Endodermal cell (in vitro differentiated cells): Measurements from ENCODE around the gene MT1H. TPM values are rescaled to one million over a fixed set of nuclear protein-coding genes. Genes with fewer than 3 reads are reported as not detected.
"Not testable (repeated sequence)": the region's sequence is repeated elsewhere in the genome, so short reads cannot be mapped to it uniquely, and the experiment has no call there.

Source experiments
- DNase-seq: peaks from one replicate; pipeline ENCODE4 v3.0.0-alpha.2; 2017
- H3K27ac ChIP-seq: 2 replicates; pipeline ENCODE4 v1.5.1; 2013; ENCODE audit warnings: mild to moderate bottlenecking, low read depth, low read length, moderate library complexity
- H3K27me3 ChIP-seq: 2 replicates; pipeline ENCODE4 v1.6.1; 2013; ENCODE audit warnings: mild to moderate bottlenecking, low read length, moderate library complexity; ENCODE audit not compliant: insufficient read depth, control insufficient read depth, poor library complexity, severe bottlenecking
- H3K36me3 ChIP-seq: 2 replicates; pipeline ENCODE4 v1.7.0; 2013; ENCODE audit warnings: mild to moderate bottlenecking, low read length, moderate library complexity; ENCODE audit not compliant: control insufficient read depth, insufficient read depth
- H3K4me1 ChIP-seq: one replicate; pipeline ENCODE4 v1.7.0; 2013; ENCODE audit warnings: low read length; ENCODE audit not compliant: control insufficient read depth, insufficient read depth
- H3K4me3 ChIP-seq: 2 replicates; pipeline ENCODE4 v1.5.1; 2013; ENCODE audit warnings: mild to moderate bottlenecking, low read length, moderate library complexity
- H3K9ac ChIP-seq: 2 replicates; pipeline ENCODE4 v1.6.1; 2013; ENCODE audit warnings: mild to moderate bottlenecking, low read length, moderate library complexity; ENCODE audit not compliant: poor library complexity, severe bottlenecking; ENCODE audit errors: extremely low read depth
- H3K9me3 ChIP-seq: 2 replicates; pipeline ENCODE4 v1.6.1; 2013; ENCODE audit warnings: mild to moderate bottlenecking, low read length, moderate library complexity; ENCODE audit not compliant: control insufficient read depth
- H3K27ac Mint-ChIP-seq: 2 replicates; pipeline ENCODE4 v1.8.0; 2020; ENCODE audit warnings: mixed read lengths
- H3K27me3 Mint-ChIP-seq: 2 replicates; pipeline ENCODE4 v1.8.0; 2021; ENCODE audit warnings: mild to moderate bottlenecking, mixed read lengths; ENCODE audit not compliant: insufficient read depth
- H3K36me3 Mint-ChIP-seq: 2 replicates; pipeline ENCODE4 v1.8.0; 2020; ENCODE audit warnings: low read depth, mixed read lengths
- H3K4me1 Mint-ChIP-seq: 2 replicates; pipeline ENCODE4 v1.8.0; 2020; ENCODE audit warnings: mixed read lengths
- H3K4me3 Mint-ChIP-seq: 2 replicates; pipeline ENCODE4 v1.8.0; 2020; ENCODE audit warnings: mild to moderate bottlenecking, moderate library complexity, mixed read lengths
- H3K9me3 Mint-ChIP-seq: 2 replicates; pipeline ENCODE4 v1.8.0; 2020; ENCODE audit warnings: mild to moderate bottlenecking, mixed read lengths
- WGBS, 2 experiments: methylation state at CpG; one replicate each; pipeline versions ENCODE4 v1.1.5 to v1.1.7; 2013; ENCODE audit warnings: missing lambda C conversion rate in 2 of 2, mixed read lengths in 1 of 2; ENCODE audit not compliant: insufficient coverage in 1 of 2, insufficient read length in 1 of 2; 5-methylcytosine and 5-hydroxymethylcytosine counted together
- total RNA-seq, 2 donors: library from RNA; stranded (reverse); fragmentation: NEBNext Ultra II Directional in 1 of 2; extraction: Animal tissue kit (Norgen Biotek cat#: 25700) in 1 of 2; gene quantifications; 2 replicates in 1 of 2; 3 replicates in 1 of 2; pipeline ENCODE4 v1.2.1, GENCODE V29; 2021
- TF ChIP-seq, protein P1 (sequence below): fragments of 200-600 bp; sonication (generic); conservative IDR thresholded peaks from 2 replicates; pipeline ENCODE4 v1.5.0; 2021; ENCODE audit warnings: antibody characterized with exemption, mild to moderate bottlenecking

The MT1H gene
- total RNA-seq, 2 donors from 2014 or later, result 1.6 TPM; not detected in 1

DNA sequence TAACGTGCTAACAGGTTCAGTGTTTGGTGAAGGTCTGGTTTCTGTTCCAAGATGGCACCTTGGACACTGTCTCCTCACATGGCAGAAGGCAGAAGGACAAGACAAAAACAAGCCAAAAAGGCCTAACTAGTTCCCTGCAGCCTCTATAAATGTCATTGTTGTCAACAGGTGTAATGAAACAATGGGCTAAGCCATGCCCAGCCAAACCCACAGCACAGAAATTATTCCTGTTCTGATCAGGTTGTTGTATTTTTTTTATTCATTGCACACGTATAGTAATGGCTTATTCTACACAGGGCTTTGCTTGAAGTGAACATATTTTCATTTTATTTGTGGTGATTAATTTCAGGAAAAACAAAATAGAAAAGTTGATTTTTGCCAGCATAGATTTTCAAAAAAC lies 44.2 kb downstream of the MT1H start:
- Histone ChIP-seq H3K9me3 (no peaks in the 10 kb centered on the region), H3K27me3 (no peaks in the 10 kb centered on the region), H3K4me3 (no peak overlapping the region), H3K27ac (no peak overlapping the region), H3K9ac (no peak overlapping the region), H3K36me3 (no peaks in the 10 kb centered on the region), H3K4me1 (no peaks in the 10 kb centered on the region)
- Mint-ChIP-seq H3K9me3 (no peaks in the 10 kb centered on the region), H3K27me3 (peaks cover 7% of the 10 kb centered on the region), H3K36me3 (no peaks in the 10 kb centered on the region), H3K4me3 (no peak overlapping the region), H3K27ac (no peak overlapping the region), H3K4me1 (peaks cover 5% of the 10 kb centered on the region)
- 94 to 100% methylated on average over 1 to 2 of the region's 2 CpGs for WGBS, 2 experiments
- no peak for DNase-seq
- TF ChIP-seq, protein P1, sequence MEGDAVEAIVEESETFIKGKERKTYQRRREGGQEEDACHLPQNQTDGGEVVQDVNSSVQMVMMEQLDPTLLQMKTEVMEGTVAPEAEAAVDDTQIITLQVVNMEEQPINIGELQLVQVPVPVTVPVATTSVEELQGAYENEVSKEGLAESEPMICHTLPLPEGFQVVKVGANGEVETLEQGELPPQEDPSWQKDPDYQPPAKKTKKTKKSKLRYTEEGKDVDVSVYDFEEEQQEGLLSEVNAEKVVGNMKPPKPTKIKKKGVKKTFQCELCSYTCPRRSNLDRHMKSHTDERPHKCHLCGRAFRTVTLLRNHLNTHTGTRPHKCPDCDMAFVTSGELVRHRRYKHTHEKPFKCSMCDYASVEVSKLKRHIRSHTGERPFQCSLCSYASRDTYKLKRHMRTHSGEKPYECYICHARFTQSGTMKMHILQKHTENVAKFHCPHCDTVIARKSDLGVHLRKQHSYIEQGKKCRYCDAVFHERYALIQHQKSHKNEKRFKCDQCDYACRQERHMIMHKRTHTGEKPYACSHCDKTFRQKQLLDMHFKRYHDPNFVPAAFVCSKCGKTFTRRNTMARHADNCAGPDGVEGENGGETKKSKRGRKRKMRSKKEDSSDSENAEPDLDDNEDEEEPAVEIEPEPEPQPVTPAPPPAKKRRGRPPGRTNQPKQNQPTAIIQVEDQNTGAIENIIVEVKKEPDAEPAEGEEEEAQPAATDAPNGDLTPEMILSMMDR, result no peak

DNA sequence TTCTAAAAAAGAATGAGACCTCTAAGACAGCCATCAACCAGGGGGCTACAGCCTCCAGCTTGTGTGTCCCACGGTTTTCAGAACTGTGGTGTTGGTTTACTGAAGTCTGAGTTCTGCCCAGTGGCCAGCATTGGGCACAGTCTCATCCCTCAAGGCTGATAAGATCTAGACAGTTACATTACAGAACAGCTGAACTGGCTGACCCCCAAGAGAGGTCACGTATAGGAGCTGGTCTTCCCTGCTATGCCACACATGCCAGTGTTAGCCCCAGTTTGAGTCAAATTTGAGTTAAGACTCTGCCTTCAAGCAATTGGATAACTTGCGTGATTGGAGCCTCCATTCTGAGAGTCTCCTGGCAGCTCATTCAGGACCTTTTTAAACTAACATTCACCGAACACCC lies 45.5 kb downstream of the MT1H start:
- TF ChIP-seq, protein P1, result peak; percentile 17
- no peaks in the 10 kb centered on the region for H3K36me3 ChIP-seq
- H3K27ac ChIP-seq, result no peak overlapping the region
- Mint-ChIP-seq H3K27me3 (peaks cover 7% of the 10 kb centered on the region), H3K27ac (no peak overlapping the region), H3K9me3 (no peaks in the 10 kb centered on the region), H3K4me3 (no peak overlapping the region), H3K36me3 (no peaks in the 10 kb centered on the region), H3K4me1 (no peaks in the 10 kb centered on the region)
- no peaks in the 10 kb centered on the region for H3K27me3 ChIP-seq
- H3K4me3 ChIP-seq, result no peak overlapping the region
- H3K4me1 ChIP-seq, result no peaks in the 10 kb centered on the region
- 89 to 93% methylated on average over 3 to 4 of the region's 4 CpGs for WGBS, 2 experiments
- no peak for DNase-seq
- no peak overlapping the region for H3K9ac ChIP-seq
- no peaks in the 10 kb centered on the region for H3K9me3 ChIP-seq

DNA sequence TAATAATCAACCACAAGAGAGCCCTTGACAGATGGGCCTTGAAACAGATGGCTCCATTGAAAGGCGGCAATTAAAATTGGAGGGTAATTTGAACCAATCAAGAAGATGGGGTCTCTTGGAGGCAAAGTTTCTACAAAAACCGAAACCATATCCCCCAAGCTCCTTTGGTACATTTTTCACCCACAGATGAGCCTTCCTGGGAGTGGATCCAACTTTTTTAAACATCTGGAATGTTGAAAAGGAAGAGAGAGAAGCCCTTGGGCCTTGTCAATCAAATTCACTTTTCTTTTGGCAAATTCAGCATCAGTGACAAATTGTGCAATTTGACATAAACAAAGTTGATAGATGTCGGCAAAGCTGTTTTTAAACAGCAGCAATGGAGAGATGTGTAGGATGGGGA lies 47.1 kb downstream of the MT1H start:
- H3K36me3 Mint-ChIP-seq, result no peaks in the 10 kb centered on the region
- WGBS, 2 experiments, result 89 to 100% methylated on average over 1 to 3 of the region's 3 CpGs
- no peaks in the 10 kb centered on the region for H3K36me3 ChIP-seq

DNA sequence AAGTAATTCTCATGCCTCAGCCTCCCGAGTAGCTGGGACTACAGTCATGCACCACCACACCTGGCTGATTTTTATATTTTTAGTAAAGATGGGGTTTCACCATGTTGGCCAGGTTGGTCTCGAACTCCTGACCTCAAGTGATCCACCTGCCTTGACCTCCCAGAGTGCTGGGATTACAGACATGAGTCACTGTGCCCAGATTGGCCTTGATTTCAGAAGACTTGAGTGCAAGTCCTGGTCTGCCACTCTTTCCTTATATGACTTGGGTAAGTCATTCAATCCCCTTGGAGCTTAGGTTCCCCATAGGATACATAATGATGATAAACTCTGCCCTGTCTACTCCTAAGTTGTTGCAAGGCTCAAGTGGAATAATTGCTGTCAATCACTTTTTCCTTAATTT lies 47.9 kb downstream of the MT1H start:
- H3K27me3 ChIP-seq, H3K27ac Mint-ChIP-seq, H3K4me3 ChIP-seq, H3K27ac ChIP-seq, H3K27me3 Mint-ChIP-seq, DNase-seq, H3K9me3 ChIP-seq, H3K4me1 ChIP-seq, H3K4me3 Mint-ChIP-seq, H3K9me3 Mint-ChIP-seq, H3K36me3 ChIP-seq, H3K4me1 Mint-ChIP-seq, H3K9ac ChIP-seq, H3K36me3 Mint-ChIP-seq: not testable (repeated sequence)
- 99 to 100% methylated on average over 1 to 2 of the region's 2 CpGs for WGBS, 2 experiments

More for the DNA sequence above, 47.1 kb downstream of the MT1H start:
- Histone ChIP-seq H3K9ac (no peak overlapping the region), H3K4me1 (no peaks in the 10 kb centered on the region), H3K27me3 (no peaks in the 10 kb centered on the region), H3K9me3 (no peaks in the 10 kb centered on the region), H3K4me3 (no peak overlapping the region), H3K27ac (no peak overlapping the region)
- no peak for DNase-seq
- H3K4me1 Mint-ChIP-seq, result no peaks in the 10 kb centered on the region
- TF ChIP-seq, protein P1, result no peak
- H3K4me3 Mint-ChIP-seq, result no peak overlapping the region
- no peak overlapping the region for H3K27ac Mint-ChIP-seq
- H3K9me3 Mint-ChIP-seq, result no peaks in the 10 kb centered on the region
- peaks cover 3% of the 10 kb centered on the region for H3K27me3 Mint-ChIP-seq
